Chondrocyte (in vitro differentiated cells): Measurements from ENCODE around the gene ADM2. TPM values are rescaled to one million over a fixed set of nuclear protein-coding genes. Genes with fewer than 3 reads are reported as not detected.

Source experiments
- DNase-seq: peaks from one replicate; pipeline ENCODE4 v3.0.0; 2021; ENCODE audit warnings: mixed read lengths, low spot score
- H3K27ac Mint-ChIP-seq: one replicate; pipeline ENCODE4 v1.8.0; 2021; ENCODE audit warnings: mild to moderate bottlenecking, moderate library complexity, mixed read lengths; ENCODE audit not compliant: unreplicated experiment
- H3K27me3 Mint-ChIP-seq: 2 replicates; pipeline ENCODE4 v1.8.0; 2021; ENCODE audit warnings: low read depth, mixed read lengths
- H3K36me3 Mint-ChIP-seq: 2 replicates; pipeline ENCODE4 v1.8.0; 2021; ENCODE audit warnings: low read depth, mixed read lengths
- H3K4me1 Mint-ChIP-seq: 2 replicates; pipeline ENCODE4 v1.8.0; 2021; ENCODE audit warnings: low read depth, mild to moderate bottlenecking, mixed read lengths
- H3K4me3 Mint-ChIP-seq: one replicate; pipeline ENCODE4 v1.8.0; 2021; ENCODE audit warnings: mild to moderate bottlenecking, moderate library complexity, mixed read lengths; ENCODE audit not compliant: unreplicated experiment
- H3K9me3 Mint-ChIP-seq: 2 replicates; pipeline ENCODE4 v1.8.0; 2021; ENCODE audit warnings: low read depth, mixed read lengths
- CTCF ChIP-seq: fragments of 200-600 bp; sonication (generic); IDR thresholded peaks from 2 replicates; pipeline ENCODE4 v1.5.0; 2021; ENCODE audit warnings: antibody characterized with exemption, mild to moderate bottlenecking, moderate library complexity
- total RNA-seq: library from RNA; stranded (reverse); gene quantifications from 3 replicates; pipeline ENCODE4 v1.2.1, GENCODE V29; 2021

The ADM2 gene
- total RNA-seq, 1 donor from 2014 or later: 46.5 TPM

- no peak for TF ChIP-seq CTCF
- Mint-ChIP-seq H3K36me3 (peaks cover 18% of the 10 kb centered on the region), H3K27me3 (no peaks in the 10 kb centered on the region), H3K9me3 (no peaks in the 10 kb centered on the region), H3K4me3 (no peak overlapping the region), H3K4me1 (peaks cover 17% of the 10 kb centered on the region), H3K27ac (no peak overlapping the region)
- no peak for DNase-seq
These were observed 34.4 kb upstream of the ADM2 start for GRCh38 chr22:50446708-50447575.

- H3K27ac Mint-ChIP-seq: no peak overlapping the region
These were observed 33.5 kb upstream of the ADM2 start for GRCh38 chr22:50447576-50448551.

GRCh38 chr22:50452649-50453048 is 28.7 kb upstream of the ADM2 start:
- Mint-ChIP-seq H3K36me3 (peaks cover 28% of the 10 kb centered on the region), H3K9me3 (no peaks in the 10 kb centered on the region), H3K27ac (peak overlapping the region; percentile 71), H3K27me3 (no peaks in the 10 kb centered on the region), H3K4me1 (no peaks in the 10 kb centered on the region), H3K4me3 (no peak overlapping the region)
- TF ChIP-seq CTCF: no peak
- DNase-seq: no peak

More at GRCh38 chr22:50447576-50448551, 33.5 kb upstream of the ADM2 start:
- peaks cover 17% of the 10 kb centered on the region for H3K4me1 Mint-ChIP-seq
- DNase-seq: no peak
- H3K27me3 Mint-ChIP-seq: no peaks in the 10 kb centered on the region
- no peak overlapping the region for H3K4me3 Mint-ChIP-seq
- peaks cover 19% of the 10 kb centered on the region for H3K36me3 Mint-ChIP-seq
- no peaks in the 10 kb centered on the region for H3K9me3 Mint-ChIP-seq
- TF ChIP-seq CTCF: no peak

GRCh38 chr22:50454556-50455075 is 26.7 kb upstream of the ADM2 start:
- Mint-ChIP-seq H3K4me3 (no peak overlapping the region), H3K9me3 (no peaks in the 10 kb centered on the region)

More at GRCh38 chr22:50454556-50455075, 26.7 kb upstream of the ADM2 start:
- Mint-ChIP-seq H3K36me3 (peaks cover 26% of the 10 kb centered on the region), H3K4me1 (no peaks in the 10 kb centered on the region), H3K27ac (no peak overlapping the region), H3K27me3 (no peaks in the 10 kb centered on the region)
- no peak for TF ChIP-seq CTCF
- no peak for DNase-seq
